B cell (primary cell): ENCODE results near the gene SMC1A. TPM values are rescaled to one million over a fixed set of nuclear protein-coding genes. Genes with fewer than 3 reads are reported as not detected.

Source experiments
- ATAC-seq: fragments of 200-7000 bp; cut with Tn5 transposase; one replicate; pipeline ENCODE4 v1.10.0; 2021; ENCODE audit warnings: low read depth, mild to moderate bottlenecking, moderate number of reproducible peaks, moderate library complexity
- CTCF ChIA-PET: fragments of 350-600 bp; sonication (Branson Sonifier 250); formaldehyde crosslinking; loops from one replicate; lab custom pipeline; 2021; ENCODE audit warnings: antibody characterized with exemption, inconsistent platforms; lab: Charles Lee
- POLR2A ChIA-PET: fragments of 350-600 bp; sonication (Branson Sonifier 250); formaldehyde crosslinking; loops from one replicate; lab custom pipeline; 2021; ENCODE audit warnings: antibody characterized with exemption; lab: Charles Lee
- DNase-seq: peaks from one replicate; pipeline ENCODE4 v3.0.0; 2013
- H2AFZ ChIP-seq: 2 replicates; pipeline ENCODE4 v1.6.1; 2012; ENCODE audit warnings: mild to moderate bottlenecking, low read depth, low read length; ENCODE audit not compliant: insufficient read depth, poor library complexity, severe bottlenecking
- H3K27ac ChIP-seq, 2 donors: 1 replicate in 1 of 2; 2 replicates in 1 of 2; pipeline ENCODE4 v1.5.1; 2012 to 2013; ENCODE audit warnings: low read length in 2 of 2, mild to moderate bottlenecking in 2 of 2, moderate library complexity in 1 of 2
- H3K27me3 ChIP-seq, 4 experiments: fragments of 200-600 bp in 1 of 4; sonication (generic) in 1 of 4; replicated peaks in 1 of 4; 1 replicate in 2 of 4; 2 replicates in 2 of 4; pipeline versions ENCODE4 v1.6.1 to v1.7.0; 2013 to 2016; ENCODE audit warnings: low read length in 3 of 4, mild to moderate bottlenecking in 2 of 4, mixed read lengths in 1 of 4, moderate library complexity in 1 of 4; ENCODE audit not compliant: insufficient read depth in 4 of 4, control insufficient read depth in 3 of 4; ENCODE audit errors: control extremely low read depth in 1 of 4
- H3K36me3 ChIP-seq, 2 experiments: replicated peaks in 1 of 2; 1 replicate in 1 of 2; 2 replicates in 1 of 2; pipeline versions ENCODE4 v1.6.1 to v1.7.1; 2013; ENCODE audit warnings: low read length in 1 of 2; ENCODE audit not compliant: insufficient read depth in 2 of 2, control insufficient read depth in 1 of 2; ENCODE audit errors: control extremely low read depth in 1 of 2, extremely low read depth in 1 of 2
- H3K4me1 ChIP-seq, 2 donors: fragments of 200-600 bp in 1 of 2; sonication (generic) in 1 of 2; 1 replicate in 1 of 2; 2 replicates in 1 of 2; pipeline versions ENCODE4 v1.5.1 to v1.6.1; 2013 to 2017; ENCODE audit warnings: low read length in 2 of 2; ENCODE audit not compliant: control insufficient read depth in 2 of 2, insufficient read depth in 2 of 2
- H3K4me2 ChIP-seq: replicated peaks from 2 replicates; pipeline ENCODE3; 2012; ENCODE audit warnings: mild to moderate bottlenecking, low read depth, low read length; ENCODE audit not compliant: poor library complexity, severe bottlenecking
- H3K4me3 ChIP-seq, 5 experiments: fragments of 200-600 bp in 1 of 5; sonication (generic) in 1 of 5; 1 replicate in 3 of 5; 2 replicates in 2 of 5; pipeline versions ENCODE4 v1.5.1 to v1.7.0; 2011 to 2016; ENCODE audit warnings: low read length in 4 of 5, mild to moderate bottlenecking in 4 of 5, low read depth in 2 of 5, control low read depth in 1 of 5, moderate library complexity in 1 of 5; ENCODE audit not compliant: insufficient read depth in 1 of 5; ENCODE audit errors: control extremely low read depth in 1 of 5, extremely low read depth in 1 of 5
- H3K79me2 ChIP-seq: fragments of 200-600 bp; sonication (generic); one replicate; pipeline ENCODE4 v1.6.0; 2016; ENCODE audit warnings: low read length; ENCODE audit not compliant: control insufficient read depth, insufficient read depth
- H3K9ac ChIP-seq: fragments of 200-600 bp; sonication (generic); 2 replicates; pipeline ENCODE4 v1.6.1; 2017; ENCODE audit warnings: mild to moderate bottlenecking, low read length, moderate library complexity
- H3K9me3 ChIP-seq, 3 donors: one replicate each; pipeline versions ENCODE4 v1.6.1 to v1.7.1; 2013; ENCODE audit warnings: low read length in 2 of 3; ENCODE audit not compliant: control insufficient read depth in 2 of 3, insufficient read depth in 1 of 3; ENCODE audit errors: control extremely low read depth in 1 of 3
- H4K20me1 ChIP-seq: 2 replicates; pipeline ENCODE4 v1.6.0; 2012; ENCODE audit warnings: mild to moderate bottlenecking, low read length; ENCODE audit not compliant: insufficient read depth, control insufficient read depth, poor library complexity, severe bottlenecking
- H3K27ac Mint-ChIP-seq: one replicate; pipeline ENCODE4 v1.8.0; 2021; ENCODE audit warnings: mixed read lengths
- H3K27me3 Mint-ChIP-seq: one replicate; pipeline ENCODE4 v1.8.0; 2021; ENCODE audit warnings: mixed read lengths
- H3K4me1 Mint-ChIP-seq: one replicate; pipeline ENCODE4 v1.8.0; 2021; ENCODE audit warnings: mixed read lengths
- H3K4me3 Mint-ChIP-seq: one replicate; pipeline ENCODE4 v1.8.0; 2021; ENCODE audit warnings: mixed read lengths
- H3K9me3 Mint-ChIP-seq: one replicate; pipeline ENCODE4 v1.8.0; 2022; ENCODE audit warnings: mixed read lengths; ENCODE audit not compliant: insufficient read depth
- EZH2 ChIP-seq: IDR thresholded peaks from 2 replicates; pipeline ENCODE4 v1.6.1; 2012; ENCODE audit warnings: borderline replicate concordance, low read depth, mild to moderate bottlenecking, moderate library complexity, low read length; ENCODE audit not compliant: insufficient read depth, poor library complexity, severe bottlenecking
- WGBS: methylation state at CpG from one replicate; pipeline ENCODE4 v1.1.5; 2013; ENCODE audit warnings: missing lambda C conversion rate; ENCODE audit not compliant: insufficient coverage; 5-methylcytosine and 5-hydroxymethylcytosine counted together
- intact Hi-C: fragments of 100-400 bp; cut with micrococcal nuclease; formaldehyde crosslinking; loops from one replicate; pipeline ENCODE4 v1.10.0; 2022
- polyA plus RNA-seq: library from polyadenylated mRNA; depleted of rRNA; stranded (reverse); fragments of >200 nt; gene quantifications from 2 replicates; pipeline ENCODE4 v1.2.3, GENCODE V29; 2012
- total RNA-seq, 2 donors: library from RNA; stranded (reverse); fragments of 120-200 nt in 1 of 2; gene quantifications; 1 replicate in 1 of 2; 2 replicates in 1 of 2; pipeline versions ENCODE4 v1.2.3 to v1.2.4, GENCODE V29; 2013 to 2022
- TF ChIP-seq, protein P1 (sequence below): fragments of 200-600 bp; IDR thresholded peaks from one replicate; pipeline ENCODE4 v1.8.0; 2022; ENCODE audit warnings: antibody characterized with exemption, mild to moderate bottlenecking

SMC1A gene
- total and polyA plus RNA-seq, 2 donors (not counting 1 experiment from before 2014, with no cell fraction given): 17.3 to 67.6 TPM

DNA sequence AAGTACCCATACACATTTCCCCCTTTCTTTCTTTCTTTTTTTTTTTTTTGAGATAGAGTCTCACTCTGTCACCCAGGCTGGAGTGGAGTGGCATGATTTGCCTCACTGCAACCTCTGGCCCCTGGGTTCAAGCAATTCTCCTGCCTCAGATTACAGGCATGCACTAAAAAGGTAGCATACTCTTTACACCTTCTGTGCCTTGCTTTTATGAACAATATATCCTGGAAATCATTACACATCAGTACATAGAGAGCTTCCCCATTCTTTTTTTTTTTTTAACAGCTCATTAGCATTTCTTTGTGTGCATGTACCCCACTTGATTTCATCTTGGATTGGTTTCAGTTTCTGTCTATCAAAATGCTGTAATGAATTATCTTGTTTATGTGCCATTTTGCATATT lies 30.4 kb upstream of the SMC1A start:
- CTCF ChIA-PET: no interaction called here

DNA sequence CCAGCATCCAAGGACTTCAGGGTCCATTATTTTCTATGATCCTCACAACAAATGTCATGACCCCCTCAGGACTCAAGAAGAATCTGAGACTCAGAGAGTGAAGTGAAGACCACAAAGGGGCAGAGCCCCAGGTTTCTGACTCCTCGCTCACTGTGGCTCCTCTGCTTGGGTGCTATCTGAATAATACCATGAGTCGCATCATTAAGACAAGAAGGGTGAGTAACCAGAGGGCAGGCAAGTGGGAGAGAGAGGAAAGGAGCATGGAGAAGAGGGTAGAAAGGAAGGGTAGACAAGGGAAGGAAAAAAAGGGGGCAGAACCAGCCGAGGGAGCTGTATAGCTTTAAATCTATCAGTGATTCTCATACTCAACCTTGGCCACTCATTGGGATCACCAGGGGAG lies 27.2 kb upstream of the SMC1A start:
- Mint-ChIP-seq H3K27ac (no peak overlapping the region), H3K9me3 (no peaks in the 10 kb centered on the region), H3K4me3 (no peak overlapping the region), H3K4me1 (no peaks in the 10 kb centered on the region), H3K27me3 (no peaks in the 10 kb centered on the region)
- no peak overlapping the region for H3K4me3 ChIP-seq
- H2AFZ ChIP-seq: no peak overlapping the region
- H3K9me3 ChIP-seq: no peaks in the 10 kb centered on the region
- no CpG with 5 or more reads among the region's 3 CpGs for WGBS
- ATAC-seq (no peak), DNase-seq (no peak)
- no peaks in the 10 kb centered on the region for H3K36me3 ChIP-seq
- intact Hi-C loops: no loop called here
- H3K9ac ChIP-seq: no peak overlapping the region
- no peaks in the 10 kb centered on the region for H3K4me1 ChIP-seq
- H4K20me1 ChIP-seq: no peaks in the 10 kb centered on the region
- POLR2A ChIA-PET: no interaction called here
- no peak for TF ChIP-seq EZH2
- TF ChIP-seq, protein P1, sequence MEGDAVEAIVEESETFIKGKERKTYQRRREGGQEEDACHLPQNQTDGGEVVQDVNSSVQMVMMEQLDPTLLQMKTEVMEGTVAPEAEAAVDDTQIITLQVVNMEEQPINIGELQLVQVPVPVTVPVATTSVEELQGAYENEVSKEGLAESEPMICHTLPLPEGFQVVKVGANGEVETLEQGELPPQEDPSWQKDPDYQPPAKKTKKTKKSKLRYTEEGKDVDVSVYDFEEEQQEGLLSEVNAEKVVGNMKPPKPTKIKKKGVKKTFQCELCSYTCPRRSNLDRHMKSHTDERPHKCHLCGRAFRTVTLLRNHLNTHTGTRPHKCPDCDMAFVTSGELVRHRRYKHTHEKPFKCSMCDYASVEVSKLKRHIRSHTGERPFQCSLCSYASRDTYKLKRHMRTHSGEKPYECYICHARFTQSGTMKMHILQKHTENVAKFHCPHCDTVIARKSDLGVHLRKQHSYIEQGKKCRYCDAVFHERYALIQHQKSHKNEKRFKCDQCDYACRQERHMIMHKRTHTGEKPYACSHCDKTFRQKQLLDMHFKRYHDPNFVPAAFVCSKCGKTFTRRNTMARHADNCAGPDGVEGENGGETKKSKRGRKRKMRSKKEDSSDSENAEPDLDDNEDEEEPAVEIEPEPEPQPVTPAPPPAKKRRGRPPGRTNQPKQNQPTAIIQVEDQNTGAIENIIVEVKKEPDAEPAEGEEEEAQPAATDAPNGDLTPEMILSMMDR: no peak
- no peaks in the 10 kb centered on the region for H3K27me3 ChIP-seq
- H3K27ac ChIP-seq: no peak overlapping the region
- H3K79me2 ChIP-seq: no peaks in the 10 kb centered on the region
- H3K4me2 ChIP-seq: no peak overlapping the region
- CTCF ChIA-PET: no interaction called here

More for the DNA sequence above, 30.4 kb upstream of the SMC1A start:
- no peaks in the 10 kb centered on the region for H3K9me3 ChIP-seq
- ATAC-seq (no peak), DNase-seq (no peak)
- no peak overlapping the region for H3K4me2 ChIP-seq
- no peak overlapping the region for H3K4me3 Mint-ChIP-seq
- intact Hi-C loops: no loop called here
- TF ChIP-seq, protein P1: no peak
- TF ChIP-seq EZH2: no peak
- no peak overlapping the region for H3K9ac ChIP-seq
- H3K4me1 Mint-ChIP-seq: no peaks in the 10 kb centered on the region
- POLR2A ChIA-PET: no interaction called here
- H3K9me3 Mint-ChIP-seq: no peaks in the 10 kb centered on the region
- H3K36me3 ChIP-seq: no peaks in the 10 kb centered on the region
- no peak overlapping the region for H3K27ac Mint-ChIP-seq
- H3K4me3 ChIP-seq: no peak overlapping the region
- H3K27me3 ChIP-seq: peaks cover 0 to 9% (median 0%) of the 10 kb centered on the region in 4 experiments
- no peak overlapping the region for H3K27ac ChIP-seq
- no peaks in the 10 kb centered on the region for H3K79me2 ChIP-seq
- no peaks in the 10 kb centered on the region for H4K20me1 ChIP-seq
- H3K27me3 Mint-ChIP-seq: peaks cover 4% of the 10 kb centered on the region
- no peaks in the 10 kb centered on the region for H3K4me1 ChIP-seq
- H2AFZ ChIP-seq: no peak overlapping the region
